SH-SY5Y (cell line): Measurements from ENCODE around the gene MFAP3.

Source experiments
- GATA2 ChIP-seq: IDR thresholded peaks from 2 replicates; pipeline ENCODE4 v1.6.1; 2011; ENCODE audit warnings: mild to moderate bottlenecking, low read depth, low read length
- GATA3 ChIP-seq: IDR thresholded peaks from 2 replicates; pipeline ENCODE4 v1.6.1; 2011; ENCODE audit warnings: low read depth, mild to moderate bottlenecking, low read length, moderate library complexity

Gene MFAP3

DNA sequence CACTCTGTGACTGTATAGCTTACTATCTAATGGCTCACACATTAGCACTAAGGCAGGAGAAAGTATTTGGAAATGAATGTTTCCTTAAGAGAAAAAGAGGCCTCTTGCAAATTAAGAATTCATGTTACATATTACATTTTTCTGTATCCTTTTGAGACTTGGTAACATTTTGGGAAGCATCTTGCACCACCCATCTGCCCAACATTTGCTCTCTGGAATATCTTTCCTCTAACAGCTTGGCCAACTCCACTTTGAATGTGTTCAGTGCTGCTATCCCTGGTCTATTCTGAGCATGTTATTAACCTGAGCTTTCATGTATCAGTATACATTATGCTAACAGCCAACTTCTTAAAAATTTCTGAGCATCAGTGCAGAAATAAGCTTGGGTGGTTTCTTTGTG lies 27.2 kb downstream of the MFAP3 start:
- TF ChIP-seq GATA2 (no peak), GATA3 (no peak)

DNA sequence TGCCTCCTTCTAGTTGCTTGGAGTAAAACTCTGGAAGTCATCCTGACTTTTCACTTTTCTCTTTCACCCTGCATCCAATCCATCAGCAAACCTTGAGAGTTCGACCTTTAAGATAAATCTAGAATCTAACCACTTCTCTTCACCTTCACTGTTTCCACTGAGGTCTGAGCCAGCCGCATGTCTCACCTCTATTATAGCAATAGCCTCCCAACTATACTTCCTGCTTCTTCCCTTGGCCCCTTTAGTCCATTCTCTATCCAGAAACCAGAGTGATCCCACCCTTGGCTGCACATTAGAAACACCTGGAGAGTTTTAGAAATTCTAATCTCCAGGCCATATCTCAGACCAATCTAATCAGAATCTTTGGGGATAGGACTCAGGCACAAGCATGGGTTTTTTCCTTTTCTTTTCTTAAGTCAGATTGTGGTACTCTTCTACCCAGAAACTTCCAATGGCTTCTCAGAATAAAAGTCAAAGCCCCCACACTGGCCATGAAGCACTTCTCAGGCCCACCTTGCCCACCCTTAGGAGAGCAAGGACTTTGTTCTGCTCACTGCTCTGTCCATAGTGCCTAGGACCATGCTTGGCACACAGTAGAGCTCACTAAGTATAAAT lies 33.1 kb downstream of the MFAP3 start:
- no peak for TF ChIP-seq GATA2
- no peak for TF ChIP-seq GATA3

DNA sequence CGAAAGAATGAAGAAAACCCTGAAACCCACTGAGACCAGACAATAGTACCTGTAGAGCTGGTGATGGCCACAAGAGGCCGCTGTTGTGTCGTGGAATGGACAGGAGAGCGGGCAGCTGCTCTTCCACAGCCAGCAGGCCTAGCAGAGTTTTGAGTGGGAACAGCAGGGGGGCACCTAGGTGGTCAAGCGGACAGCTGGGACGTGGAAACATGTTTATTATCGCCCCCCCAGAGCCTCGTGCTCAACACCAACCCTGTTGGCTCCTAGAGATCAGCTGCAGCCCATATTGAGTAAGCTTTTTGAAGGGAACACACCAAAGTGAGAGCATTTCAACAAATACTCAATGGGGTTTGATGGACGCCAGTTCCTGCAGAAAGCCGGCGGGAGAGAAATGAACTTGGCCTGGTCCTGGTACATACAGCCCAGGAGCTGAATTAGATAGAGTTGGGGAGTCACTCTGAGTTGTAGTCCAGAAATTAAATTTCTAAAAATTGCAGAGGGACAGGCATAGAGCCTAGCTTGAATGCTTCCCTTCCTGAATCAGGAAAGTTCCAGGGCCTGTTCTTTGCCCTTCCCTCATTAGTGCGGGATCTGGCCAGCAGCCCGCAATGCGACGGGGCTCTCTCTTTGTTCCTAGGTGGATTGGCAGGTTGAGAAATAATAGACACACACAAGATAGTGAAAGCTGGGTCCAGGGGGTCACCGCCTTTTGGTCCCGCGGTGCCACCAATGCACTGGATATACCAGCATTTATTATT lies 33.8 kb downstream of the MFAP3 start:
- no peak for TF ChIP-seq GATA3
- no peak for TF ChIP-seq GATA2

DNA sequence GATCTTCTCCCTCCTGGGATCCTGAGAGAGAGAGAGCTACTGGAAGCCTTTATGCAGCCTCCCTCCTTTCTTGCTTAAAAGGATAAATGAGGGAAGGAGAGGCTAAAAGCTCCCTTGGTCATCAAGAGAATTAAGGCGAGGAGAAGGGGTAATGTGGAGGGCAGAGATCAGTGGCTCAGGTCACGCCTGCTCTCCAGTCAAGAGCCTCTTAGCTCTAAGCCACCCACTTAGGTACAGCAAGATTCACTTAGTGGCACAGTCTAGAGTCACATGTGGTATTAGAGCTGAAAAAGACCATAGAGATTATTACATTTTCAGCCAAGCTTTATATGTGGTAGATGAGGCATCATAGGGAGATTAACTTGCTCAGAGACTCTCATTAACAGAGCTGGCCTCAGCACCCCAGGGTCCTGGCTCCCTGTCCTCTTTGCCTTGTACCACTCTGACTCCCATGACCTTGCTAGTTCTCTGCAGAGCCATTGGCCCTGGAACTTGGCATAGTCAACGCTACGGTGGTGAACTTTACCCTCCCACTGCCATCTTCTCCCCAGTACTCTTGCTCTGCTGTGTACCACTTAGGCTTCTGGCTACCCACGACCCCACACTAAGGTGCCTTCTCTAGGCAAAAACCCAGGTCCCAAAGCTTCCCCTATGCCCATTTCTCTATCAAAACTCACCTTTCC lies 37.6 kb downstream of the MFAP3 start:
- no peak for TF ChIP-seq GATA3
- no peak for TF ChIP-seq GATA2

DNA sequence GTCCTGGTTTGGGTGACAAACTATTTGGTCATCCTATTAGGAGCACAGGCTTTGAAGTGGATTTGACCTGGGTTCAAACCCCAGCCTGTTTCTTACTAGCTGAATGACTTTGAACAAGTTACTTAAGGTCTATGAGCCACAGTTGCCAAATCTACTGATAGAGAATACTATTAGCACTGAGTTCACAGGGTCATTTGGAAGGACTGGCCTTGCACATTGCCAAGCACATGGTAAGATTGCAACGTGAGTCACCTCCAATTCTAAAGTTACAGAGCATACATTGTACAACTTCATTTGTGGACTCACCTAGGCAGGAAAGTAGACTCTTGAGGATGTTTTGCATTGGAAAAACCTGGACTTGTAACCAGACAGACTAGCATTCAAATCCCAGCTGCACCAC lies 38.9 kb downstream of the MFAP3 start:
- TF ChIP-seq GATA3 (no peak), GATA2 (no peak)

DNA sequence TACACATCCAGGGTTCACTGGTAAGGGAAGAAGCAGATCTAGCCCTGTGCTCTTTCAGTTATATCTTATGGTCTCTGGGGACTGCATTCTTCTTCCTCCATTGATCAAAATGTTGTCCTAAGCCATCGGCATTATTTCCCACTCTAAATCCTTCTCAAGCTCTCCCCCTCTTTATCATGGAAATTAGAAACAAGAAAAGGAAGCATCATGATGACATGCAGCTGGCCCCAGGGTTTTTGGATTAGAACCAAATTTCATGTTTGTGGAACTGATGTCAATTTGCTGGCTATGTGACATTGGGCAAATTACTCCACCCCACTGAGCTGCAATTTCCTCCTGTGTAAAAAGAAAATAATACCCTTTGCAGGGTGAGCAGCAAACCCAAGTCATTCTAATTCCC lies 39.5 kb downstream of the MFAP3 start:
- TF ChIP-seq GATA2: no peak
- TF ChIP-seq GATA3: no peak

DNA sequence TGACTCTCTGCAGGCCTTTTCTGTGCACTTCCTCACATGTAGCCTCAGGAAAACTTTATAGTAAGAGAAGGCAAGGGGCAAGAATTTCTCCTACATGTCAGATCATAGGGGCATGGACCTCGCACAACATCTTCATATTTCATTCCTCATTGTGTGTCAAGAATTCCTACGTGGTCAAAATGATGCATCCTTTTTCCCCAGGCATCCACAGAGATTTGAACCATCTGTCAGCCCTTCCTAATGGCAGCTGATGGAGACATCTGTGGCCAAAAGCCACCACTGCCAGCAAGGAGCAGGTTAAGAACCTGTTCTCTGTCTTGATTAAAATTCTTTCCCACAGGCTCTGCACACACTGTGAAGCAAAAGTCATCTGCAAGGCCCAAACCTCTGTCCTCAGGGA lies 42.5 kb downstream of the MFAP3 start:
- no peak for TF ChIP-seq GATA2
- no peak for TF ChIP-seq GATA3

DNA sequence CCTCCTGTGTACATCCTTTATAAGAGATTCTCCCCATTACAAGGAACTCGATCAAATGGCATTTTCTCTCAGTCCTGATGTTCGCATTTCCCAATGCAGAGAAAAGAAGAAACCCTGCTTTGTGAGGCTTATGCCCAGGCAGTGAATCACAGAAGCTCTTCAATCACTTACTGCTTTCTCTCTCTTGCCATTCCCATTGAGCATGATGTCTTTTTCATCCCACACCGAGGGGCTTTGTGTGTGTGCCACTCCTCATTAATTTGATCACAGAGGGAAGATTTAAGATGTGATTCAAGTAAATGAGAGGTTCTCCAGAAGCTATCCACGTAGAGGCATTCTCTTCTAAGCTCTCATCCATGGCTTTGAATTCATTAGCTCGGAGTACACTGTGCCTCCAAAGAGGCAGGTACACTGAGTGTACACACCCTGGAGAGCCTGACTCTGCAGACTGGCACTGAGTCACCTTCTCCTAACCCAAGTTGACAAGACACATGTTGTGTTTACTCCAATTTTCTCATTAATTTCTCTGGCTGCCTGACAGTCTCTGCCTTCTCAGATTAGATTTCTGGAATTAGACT lies 45.4 kb downstream of the MFAP3 start:
- no peak for TF ChIP-seq GATA3
- no peak for TF ChIP-seq GATA2

DNA sequence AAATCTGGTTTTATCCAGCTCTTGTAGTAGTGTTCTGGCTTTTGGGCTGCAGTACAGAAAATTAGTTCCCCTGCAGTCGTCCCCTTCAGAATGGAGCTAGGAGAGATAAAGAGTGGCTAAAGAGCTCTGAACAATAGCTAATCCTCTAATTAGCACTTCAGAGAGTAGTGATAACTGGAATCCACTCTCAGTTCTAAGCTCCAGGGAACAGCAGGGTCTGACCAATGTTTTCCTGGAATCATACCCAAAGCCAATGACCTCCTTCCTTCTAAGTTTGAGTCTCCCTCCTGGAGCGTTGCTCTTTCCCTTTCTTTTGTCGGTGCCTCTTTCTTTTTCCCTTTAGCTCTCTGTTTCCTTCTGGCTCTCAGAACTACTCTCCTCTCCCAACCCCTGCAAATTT lies 47.4 kb downstream of the MFAP3 start:
- no peak for TF ChIP-seq GATA3
- TF ChIP-seq GATA2: no peak

DNA sequence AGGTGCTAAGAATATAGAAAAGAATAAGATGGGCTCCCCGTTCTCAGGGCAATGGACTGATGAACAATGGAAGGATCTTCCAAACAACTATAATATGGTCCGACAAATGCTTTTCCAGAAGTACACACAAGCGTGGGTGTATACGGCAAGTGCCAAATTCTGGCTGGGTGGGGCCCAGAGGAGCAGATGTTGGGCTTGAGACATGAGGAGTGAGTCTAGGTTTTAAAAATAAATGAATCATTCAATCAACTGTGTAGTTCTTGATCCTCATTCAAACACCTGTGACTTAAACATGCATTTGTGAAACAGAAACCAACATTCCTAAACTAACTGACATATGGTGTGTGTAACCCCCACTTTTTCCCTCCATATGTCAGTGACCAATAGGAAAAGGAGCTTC lies 47.9 kb downstream of the MFAP3 start:
- TF ChIP-seq GATA3 (no peak), GATA2 (no peak)

DNA sequence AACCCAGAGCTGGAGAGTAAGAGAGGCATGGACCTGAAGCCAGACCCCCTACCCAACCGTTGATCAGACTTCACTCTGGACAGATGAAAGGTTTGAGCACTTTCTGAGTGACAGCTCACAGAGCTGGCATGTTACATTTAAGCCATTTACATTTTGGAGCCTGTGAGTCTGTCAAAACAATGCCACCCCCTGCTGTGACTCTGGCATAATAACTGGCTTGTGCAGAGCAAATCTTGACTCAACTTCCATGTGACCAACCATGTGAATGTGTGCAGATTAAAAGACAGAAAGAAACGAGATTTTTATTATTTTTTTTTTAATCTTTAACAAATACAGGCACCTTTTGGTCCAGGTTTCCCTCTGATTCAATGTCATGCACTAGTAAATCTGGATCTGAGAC lies 48.5 kb downstream of the MFAP3 start:
- TF ChIP-seq GATA2 (no peak), GATA3 (no peak)

DNA sequence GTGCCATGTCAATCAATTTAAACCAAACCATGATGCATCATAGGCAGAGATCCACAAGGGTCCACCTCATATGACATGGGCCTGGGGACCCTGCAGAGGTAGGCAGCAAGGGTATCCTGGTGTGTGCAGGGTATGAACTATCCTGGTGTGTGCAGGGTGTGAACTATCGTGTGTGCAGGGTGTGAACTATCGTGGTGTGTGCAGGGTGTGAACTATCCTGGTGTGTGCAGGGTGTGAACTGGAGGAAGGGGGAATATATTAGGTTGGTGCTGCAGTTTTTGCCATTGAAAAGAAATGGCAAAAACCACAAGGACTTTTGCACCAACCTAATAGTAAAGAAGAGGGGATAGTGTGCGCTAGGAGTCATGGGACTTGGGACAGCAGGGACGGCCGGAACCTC lies 50.0 kb downstream of the MFAP3 start:
- no peak for TF ChIP-seq GATA2
- TF ChIP-seq GATA3: no peak

DNA sequence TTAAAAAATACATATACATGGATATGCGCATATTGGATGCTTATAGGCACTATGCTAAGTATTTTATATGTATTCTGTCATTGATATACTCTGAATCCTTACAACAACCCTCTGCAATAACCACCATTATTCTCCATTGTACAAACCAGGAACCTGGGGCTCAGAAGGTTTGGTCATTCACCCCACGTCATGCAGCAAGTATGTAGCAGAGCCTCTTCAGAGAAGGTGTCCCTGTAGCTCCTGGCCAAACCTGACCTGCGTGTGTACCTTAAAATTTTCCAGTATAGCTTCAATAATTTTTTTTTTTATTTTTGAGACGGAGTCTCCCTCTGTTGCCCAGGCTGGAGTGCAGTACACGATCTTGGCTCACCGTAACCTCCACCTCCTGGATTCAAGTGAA lies 51.9 kb downstream of the MFAP3 start:
- TF ChIP-seq GATA2 (no peak), GATA3 (no peak)

DNA sequence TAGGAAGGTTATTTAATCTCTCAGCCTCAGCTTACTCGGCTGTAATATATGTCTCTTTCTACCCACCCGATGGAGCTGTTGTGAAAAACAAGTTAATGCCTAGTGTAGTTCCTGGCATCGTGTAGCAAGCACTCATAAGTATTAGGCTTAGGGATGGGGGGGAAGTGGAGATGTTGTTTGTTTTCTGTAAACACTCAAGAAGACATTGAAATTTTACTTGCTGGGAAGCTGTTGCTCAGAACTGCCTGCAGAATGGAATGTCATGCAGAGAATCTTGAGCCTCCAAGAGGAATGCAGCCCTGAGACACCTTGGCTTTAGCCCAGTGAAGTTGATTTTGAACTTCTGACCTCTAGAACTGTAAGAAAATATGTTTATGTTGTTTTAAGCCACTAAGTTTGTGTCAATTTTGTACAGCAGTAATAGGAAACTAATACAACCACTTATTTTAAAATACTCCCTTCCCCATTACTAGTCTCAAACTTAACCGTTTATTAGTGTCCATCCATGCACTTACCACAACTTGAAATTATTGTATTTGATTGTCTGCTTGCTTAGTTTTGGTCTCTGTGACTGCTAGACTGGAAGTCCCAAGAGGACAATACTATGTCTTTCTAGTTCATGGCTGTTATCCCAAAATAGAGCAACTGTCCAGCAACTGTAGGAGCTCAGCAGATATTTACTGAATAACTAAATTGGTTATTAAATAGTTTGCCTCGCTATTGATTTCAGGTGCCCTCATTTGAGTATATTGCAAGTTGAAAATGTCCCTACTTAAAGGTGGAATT lies 53.8 kb downstream of the MFAP3 start:
- TF ChIP-seq GATA2 (no peak), GATA3 (no peak)

DNA sequence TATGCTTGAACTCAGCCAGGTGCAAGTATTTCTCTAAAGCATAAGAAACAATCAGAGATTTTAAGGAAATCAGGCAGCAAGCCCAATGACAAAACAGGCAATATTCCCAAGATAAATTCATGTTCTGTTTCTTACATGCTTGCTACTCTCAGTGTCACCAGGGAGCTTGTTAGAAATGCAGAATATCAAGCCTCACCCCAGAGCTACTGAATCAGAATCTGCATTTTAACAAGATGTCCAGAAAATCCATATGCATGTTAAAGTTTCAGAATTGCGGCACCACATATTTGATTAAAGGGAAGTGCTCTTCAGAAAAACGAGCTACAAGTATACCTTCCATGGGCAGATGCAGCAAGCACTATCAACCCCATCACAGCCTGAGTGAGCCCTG lies 54.4 kb downstream of the MFAP3 start:
- TF ChIP-seq GATA2 (no peak), GATA3 (no peak)

DNA sequence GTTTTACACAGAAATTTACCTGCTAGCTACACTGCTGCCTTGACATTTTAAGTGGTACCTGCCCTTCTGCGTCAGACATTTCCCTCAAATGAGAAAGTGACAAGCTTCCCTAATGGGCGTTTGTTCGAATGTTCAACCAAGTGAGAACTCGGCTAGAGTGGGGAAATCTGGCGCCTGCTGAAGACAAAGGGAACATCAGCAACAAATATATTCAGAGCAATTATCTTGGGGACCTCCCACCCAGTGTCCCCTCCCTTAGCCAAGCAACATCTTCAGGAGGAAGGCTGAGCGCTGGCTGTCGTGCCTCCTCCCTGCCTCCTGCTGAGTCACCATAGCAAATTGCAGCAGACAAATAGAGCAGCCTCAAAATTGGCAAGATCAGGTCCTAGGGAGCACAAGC lies 57.1 kb downstream of the MFAP3 start:
- no peak for TF ChIP-seq GATA2
- TF ChIP-seq GATA3: no peak
